GM12801 (cell line): Measurements from ENCODE around the gene TFCP2L1.

Experiments
- TF ChIP-seq, protein P1 (sequence below): IDR thresholded peaks from one replicate; pipeline ENCODE4 v1.5.1; 2011; ENCODE audit warnings: control low read depth; ENCODE audit not compliant: insufficient read length; ENCODE audit errors: extremely low read depth

TFCP2L1 gene

GRCh38 chr2:121192576-121192975 lies 92.4 kb downstream of the TFCP2L1 start:
- TF ChIP-seq, protein P1, sequence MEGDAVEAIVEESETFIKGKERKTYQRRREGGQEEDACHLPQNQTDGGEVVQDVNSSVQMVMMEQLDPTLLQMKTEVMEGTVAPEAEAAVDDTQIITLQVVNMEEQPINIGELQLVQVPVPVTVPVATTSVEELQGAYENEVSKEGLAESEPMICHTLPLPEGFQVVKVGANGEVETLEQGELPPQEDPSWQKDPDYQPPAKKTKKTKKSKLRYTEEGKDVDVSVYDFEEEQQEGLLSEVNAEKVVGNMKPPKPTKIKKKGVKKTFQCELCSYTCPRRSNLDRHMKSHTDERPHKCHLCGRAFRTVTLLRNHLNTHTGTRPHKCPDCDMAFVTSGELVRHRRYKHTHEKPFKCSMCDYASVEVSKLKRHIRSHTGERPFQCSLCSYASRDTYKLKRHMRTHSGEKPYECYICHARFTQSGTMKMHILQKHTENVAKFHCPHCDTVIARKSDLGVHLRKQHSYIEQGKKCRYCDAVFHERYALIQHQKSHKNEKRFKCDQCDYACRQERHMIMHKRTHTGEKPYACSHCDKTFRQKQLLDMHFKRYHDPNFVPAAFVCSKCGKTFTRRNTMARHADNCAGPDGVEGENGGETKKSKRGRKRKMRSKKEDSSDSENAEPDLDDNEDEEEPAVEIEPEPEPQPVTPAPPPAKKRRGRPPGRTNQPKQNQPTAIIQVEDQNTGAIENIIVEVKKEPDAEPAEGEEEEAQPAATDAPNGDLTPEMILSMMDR: no peak

GRCh38 chr2:121191191-121192170 lies 93.5 kb downstream of the TFCP2L1 start:
- TF ChIP-seq, protein P1: no peak

DNA sequence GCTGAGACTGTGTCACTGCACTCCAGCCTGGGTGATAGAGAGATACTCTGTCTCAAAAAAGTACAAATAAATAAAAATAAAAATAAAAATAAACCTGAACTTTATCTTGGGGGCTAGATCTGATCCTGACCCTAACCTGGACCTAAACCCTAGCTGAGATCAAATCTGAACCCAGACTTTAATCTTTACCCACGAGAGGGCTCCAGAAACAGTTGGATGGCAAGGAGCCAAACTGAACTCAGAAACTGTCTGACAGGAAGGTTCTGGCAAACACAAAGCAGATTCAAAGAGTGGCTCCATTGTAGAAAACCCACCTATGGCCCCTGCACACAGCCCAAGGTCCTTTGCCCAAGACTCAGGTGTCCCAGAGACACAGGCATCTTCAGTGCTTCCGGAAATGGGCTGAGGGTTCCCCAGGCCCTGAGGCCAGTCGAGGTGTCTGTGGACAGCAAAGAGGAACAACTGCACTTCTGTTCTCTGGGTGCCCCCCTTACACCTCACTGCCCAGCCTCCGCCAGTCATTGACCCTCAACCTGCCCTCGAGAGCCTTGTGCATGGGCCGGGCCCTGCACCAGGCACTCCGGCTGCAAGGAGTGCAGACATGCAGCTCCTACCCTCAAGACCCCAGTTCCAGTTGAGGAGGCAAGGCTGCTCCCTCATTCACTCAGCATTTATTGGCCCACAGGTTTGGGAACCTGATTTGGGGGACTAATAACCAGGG lies 95.2 kb downstream of the TFCP2L1 start:
- TF ChIP-seq, protein P1: no peak

GRCh38 chr2:121189011-121189410 lies 96.0 kb downstream of the TFCP2L1 start:
- TF ChIP-seq, protein P1: no peak

DNA sequence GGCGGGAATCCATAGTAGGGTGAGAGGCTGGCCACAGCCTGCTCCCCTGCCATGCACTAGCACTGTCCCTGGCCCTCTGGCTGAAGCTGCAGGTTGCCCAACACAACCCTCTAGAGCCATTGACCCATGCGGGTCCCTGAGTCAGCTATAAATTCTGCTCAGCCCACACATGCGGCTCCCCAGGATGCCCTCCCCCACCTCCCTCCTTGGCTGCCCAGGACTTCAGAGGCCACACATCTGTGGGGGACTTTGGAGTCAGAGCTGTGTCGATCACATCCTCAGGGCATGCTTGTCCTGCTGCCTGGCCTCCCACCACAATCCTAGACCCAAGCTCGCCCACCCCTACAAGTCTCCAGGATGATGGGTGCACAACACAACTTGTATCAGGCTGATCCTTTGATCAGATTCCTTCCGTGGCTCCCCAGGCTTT lies 97.0 kb downstream of the TFCP2L1 start:
- TF ChIP-seq, protein P1: no peak

DNA sequence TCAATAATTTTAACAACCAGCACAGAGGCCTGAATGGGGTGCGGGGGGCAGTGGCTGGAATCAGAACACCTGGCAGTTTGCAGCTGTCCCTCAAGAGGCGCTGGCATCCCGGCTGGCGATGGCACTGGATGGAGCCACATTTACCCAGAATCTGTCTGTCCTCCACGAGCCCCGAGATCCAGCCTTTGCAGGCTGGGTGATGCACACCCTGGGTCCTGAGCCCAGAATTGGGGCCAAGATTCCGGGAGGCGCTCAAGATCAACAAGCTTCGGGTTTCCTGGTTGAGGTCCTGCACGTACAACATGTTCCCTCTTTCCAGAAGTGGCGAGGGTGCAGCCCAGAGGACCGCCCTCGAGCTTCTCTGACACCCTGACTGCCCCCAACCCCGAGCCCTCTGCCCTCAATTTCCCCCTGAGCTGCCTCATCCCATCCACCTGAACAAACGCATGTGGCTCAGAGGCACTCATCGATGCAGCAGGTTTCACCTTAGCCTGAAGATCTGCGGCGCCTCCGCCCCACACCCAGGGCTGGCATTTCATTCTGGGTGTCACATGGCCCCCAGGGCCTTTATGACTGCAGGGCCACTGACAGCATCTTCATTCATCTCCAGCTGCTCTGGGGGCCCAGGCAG lies 97.5 kb downstream of the TFCP2L1 start:
- TF ChIP-seq, protein P1: no peak

DNA sequence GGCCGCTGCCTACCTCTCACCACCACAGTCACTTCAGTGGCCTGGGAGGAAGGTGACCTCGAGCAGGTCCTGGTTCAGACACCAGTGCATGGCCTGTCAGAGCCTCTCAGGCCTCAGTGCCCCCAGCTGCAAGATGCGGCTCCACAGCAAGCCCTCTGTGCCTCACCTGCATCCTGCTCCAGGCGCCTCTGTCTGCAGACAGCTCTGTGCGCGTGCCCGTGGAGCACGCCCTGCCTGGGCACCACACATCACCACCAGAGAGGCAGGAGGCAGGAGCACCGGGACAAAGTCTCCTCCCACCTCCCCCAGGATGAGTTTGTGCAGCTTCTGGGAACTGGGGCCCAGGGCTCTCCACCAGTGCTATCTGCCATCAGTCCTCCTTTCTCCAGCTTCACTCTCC lies 98.7 kb downstream of the TFCP2L1 start:
- TF ChIP-seq, protein P1: no peak
